ENCODE results near the gene MYH7.
"Not testable (repeated sequence)": the region's sequence is repeated elsewhere in the genome, so short reads cannot be mapped to it uniquely, and the experiment has no call there.

MYH7 gene

GRCh38 chr14:23406725-23407355, 28.6 kb downstream of the MYH7 start:
- no peak for DNase-seq

GRCh38 chr14:23406244-23406643, 29.2 kb downstream of the MYH7 start:
- no peak for DNase-seq

DNA sequence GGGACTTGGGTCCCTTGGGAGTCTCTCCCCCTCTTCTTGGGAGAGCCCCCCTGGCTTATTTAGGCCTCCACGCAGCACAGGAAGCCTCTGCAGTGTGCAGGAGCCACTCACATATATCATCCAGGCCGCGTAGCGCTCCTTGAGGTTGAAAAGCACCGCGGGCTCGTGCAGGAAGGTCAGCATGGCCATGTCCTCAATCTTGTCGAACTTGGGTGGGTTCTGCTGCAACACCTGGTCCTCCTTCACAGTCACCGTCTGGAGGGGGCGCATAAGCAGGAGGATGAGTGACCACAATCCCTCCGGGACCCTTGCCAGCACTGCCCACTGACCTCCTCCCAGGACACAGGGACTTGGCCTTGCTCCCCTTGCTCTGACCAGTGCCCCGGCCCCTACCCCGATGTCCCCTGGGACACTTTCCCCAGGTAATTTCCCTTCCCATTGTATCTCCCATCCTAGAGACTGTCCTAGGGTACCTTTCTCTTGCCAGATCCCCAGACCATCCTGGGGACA, 29.9 kb downstream of the MYH7 start:
- no peak for DNase-seq

DNA sequence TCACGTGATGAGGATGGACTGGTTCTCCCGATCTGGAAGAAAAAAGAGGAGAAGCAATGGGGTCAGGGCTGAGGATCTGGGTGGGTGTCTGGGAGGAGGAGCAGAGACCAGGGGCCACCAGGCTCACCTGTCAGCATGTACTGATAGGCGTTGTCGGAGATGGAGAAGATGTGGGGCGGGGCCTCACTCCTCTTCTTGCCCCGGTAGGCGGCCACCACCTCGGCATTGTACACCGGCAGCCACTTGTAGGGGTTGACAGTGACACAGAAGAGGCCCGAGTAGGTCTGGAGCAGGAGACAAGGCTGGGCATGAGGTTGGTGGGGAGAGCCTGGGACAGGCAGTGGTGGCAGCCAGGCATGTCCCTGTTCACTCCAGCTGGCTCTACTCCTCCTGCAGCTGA, 30.4 kb downstream of the MYH7 start:
- no peak for DNase-seq

GRCh38 chr14:23404331-23404900, 31.0 kb downstream of the MYH7 start:
- DNase-seq: no peak

GRCh38 chr14:23403908-23404307, 31.6 kb downstream of the MYH7 start:
- DNase-seq: no peak

GRCh38 chr14:23403139-23403438, 32.4 kb downstream of the MYH7 start:
- DNase-seq: no peak

- DNase-seq: no peak
Measured at GRCh38 chr14:23402296-23403138, 32.9 kb downstream of the MYH7 start.

DNA sequence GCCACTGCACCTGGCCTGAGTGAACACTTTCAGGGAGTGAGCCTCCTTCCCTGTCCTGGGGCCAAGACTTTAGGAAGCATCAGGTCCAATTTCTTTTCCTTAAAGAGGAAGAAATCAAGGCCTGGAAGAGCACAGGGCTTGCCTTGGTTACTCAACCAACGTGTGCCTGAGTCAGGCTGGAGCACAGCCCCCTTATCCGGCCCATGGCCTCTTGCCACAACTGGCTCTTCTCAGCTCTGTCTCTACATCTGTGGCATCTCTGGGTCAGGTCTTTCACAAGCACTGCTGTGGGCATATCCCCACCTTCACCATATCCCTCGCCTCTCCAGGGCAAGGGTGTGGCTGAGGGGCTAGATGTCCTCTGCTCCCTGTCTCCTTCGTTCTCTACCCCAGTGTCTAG, 34.2 kb downstream of the MYH7 start:
- no peak for DNase-seq

DNA sequence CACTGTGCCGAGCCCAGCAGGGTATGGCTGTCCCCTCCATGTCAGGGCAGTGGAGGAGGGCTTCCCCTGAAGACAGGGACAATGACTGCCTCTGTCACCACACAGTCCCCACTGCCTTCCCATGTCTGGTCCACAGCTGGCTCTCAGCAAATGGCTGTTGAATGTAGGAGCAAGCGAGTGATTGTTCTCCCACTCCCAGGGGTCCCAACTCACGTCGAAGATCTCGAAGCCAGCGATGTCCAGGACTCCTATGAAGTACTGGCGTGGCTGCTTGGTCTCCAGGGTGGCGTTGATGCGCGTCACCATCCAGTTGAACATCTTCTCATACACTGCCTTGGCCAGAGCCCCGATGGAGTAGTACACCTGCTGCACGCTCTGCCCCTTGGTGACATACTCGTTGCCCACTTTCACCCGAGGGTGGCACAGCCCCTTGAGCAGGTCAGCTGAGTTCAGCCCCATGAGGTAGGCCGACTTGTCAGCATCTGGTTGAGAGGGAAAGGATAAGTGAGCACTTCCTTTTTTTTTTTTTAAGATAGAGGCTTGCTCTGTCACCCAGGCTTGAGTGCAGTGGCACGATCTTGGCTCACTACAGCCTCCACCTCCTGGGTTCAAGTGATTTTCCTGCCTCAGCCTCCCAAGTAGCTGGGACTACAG, 34.8 kb downstream of the MYH7 start:
- not testable (repeated sequence) for DNase-seq

DNA sequence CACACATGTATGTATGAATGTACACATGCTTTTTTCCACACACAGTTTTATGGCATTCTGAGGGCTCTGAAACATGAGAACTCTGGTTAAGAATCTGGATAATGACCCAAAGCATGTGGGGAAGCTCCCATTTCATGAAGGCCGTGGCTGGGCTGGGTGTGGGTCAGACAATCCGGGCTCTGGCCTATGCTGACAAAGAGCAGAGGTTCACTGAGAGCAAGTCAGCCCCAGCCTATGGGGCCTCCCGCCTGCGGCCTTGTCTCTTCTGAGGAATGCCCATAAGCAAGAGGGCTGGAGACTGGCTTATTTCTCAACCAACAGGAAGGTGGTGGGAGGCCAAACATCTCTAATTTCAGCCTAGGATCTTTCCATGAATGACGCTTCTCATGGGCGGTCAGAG, 35.9 kb downstream of the MYH7 start:
- DNase-seq: no peak

DNA sequence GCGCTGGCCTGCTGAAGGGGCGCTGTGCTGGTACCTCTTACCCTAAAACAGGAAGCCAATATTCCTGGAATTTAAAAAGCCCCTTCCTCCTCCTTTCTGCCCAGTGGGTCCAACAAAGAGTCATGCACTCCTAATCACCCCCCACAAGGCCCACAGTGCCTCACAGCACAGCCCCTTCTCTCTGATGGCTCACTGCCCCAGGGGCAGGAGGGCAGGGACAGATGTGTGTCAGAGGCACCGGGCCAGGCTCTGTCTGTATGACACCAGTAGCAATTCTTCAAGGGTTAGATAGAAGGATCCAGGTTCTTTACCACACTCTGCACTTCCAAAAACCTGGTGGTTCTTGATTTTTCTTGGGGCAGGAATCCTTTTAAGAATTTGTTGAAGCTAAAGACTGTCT, 36.3 kb downstream of the MYH7 start:
- no peak for DNase-seq

- DNase-seq: no peak
Measured at GRCh38 chr14:23398348-23398747, 37.1 kb downstream of the MYH7 start.

DNA sequence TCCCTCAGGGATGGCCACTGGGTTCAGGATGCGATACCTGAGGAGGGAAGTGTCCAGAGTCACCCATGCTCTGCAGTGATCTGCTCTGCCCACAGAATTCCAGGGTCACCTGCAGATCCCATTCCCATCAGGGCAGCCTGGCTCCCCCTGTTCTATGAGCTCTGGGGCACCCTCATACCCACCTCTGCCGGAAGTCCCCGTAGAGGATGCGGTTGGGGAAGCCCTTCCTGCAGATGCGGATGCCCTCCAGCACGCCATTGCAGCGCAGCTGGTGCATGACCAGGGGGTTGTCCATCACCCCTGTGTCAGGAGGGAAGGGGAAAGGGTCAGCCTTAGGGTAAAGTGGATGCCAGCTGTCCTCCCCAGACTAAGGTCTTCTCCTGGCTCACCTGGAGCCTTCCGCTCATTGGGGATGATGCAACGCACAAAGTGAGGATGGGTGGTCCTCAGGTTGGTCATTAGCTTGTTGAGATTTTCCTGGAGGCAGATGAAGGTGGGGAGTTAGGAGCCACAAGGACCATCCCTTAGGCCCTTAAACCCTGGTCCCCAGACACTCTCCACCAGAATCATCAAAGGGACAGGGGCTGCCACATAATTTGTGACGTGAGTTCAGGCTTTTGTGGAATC, 38.6 kb downstream of the MYH7 start:
- no peak for DNase-seq

GRCh38 chr14:23396126-23396525, 39.3 kb downstream of the MYH7 start:
- DNase-seq: no peak

- no peak for DNase-seq
Measured at GRCh38 chr14:23392613-23393012, 42.8 kb downstream of the MYH7 start.

DNA sequence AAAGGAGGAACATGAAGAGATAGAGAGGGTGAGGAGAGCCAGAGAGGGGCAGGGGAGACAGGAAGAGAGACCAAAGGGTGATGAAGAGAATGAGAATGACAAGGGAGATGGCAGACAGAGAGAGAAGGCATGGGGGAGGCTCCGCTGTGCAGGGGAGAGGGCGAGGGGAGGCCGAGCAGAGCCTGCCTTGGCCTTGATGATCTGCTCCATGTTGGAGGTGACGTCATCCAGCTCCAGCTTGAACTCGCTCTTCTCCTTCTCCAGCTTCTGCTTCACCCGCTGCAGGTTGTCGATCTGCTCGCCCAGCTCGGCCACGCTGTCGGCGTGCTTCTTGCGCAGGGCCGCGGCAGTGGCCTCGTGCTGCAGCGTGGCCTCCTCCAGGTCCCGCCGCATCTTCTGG, 45.6 kb downstream of the MYH7 start:
- not testable (repeated sequence) for DNase-seq

DNA sequence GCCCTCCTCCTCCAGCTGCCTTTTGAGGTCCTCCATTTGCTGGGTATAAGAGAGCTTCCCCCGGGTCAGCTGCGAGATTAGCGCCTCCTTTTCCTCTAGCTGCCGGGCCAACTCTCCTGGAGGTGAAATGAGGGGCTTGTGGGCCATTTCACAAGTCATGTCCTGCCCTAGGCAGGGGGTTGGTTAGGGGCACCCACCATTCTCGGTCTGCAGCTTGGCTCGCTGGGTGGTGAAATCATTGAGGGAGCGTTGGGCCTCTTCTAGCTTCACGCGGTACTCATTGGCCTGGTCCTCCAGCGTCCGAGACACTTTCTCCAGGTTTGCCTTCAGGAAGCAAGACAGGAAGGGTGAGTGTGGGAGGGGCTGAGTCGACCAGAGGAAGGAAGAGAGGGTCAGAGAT, 46.1 kb downstream of the MYH7 start:
- DNase-seq: no peak

DNA sequence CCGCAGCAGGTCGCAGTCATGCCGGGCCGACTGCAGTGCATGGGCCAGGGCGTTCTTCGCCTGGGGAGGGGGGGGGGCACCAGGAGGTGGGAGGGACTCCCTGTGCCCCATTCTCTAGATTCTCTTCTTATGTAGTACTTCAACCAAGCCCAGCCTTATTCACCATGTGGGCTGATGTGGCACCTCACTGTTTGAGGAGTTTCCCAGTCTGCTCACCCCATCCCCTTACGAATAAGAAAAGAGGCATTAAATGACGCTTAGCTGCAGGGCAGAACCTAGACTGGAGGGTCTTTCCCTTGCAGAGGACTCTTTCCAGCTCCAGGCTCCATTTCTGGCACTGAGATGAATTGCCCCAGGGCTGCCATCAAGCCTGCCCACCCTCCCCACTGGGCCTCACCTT, 46.5 kb downstream of the MYH7 start:
- no peak for DNase-seq

DNA sequence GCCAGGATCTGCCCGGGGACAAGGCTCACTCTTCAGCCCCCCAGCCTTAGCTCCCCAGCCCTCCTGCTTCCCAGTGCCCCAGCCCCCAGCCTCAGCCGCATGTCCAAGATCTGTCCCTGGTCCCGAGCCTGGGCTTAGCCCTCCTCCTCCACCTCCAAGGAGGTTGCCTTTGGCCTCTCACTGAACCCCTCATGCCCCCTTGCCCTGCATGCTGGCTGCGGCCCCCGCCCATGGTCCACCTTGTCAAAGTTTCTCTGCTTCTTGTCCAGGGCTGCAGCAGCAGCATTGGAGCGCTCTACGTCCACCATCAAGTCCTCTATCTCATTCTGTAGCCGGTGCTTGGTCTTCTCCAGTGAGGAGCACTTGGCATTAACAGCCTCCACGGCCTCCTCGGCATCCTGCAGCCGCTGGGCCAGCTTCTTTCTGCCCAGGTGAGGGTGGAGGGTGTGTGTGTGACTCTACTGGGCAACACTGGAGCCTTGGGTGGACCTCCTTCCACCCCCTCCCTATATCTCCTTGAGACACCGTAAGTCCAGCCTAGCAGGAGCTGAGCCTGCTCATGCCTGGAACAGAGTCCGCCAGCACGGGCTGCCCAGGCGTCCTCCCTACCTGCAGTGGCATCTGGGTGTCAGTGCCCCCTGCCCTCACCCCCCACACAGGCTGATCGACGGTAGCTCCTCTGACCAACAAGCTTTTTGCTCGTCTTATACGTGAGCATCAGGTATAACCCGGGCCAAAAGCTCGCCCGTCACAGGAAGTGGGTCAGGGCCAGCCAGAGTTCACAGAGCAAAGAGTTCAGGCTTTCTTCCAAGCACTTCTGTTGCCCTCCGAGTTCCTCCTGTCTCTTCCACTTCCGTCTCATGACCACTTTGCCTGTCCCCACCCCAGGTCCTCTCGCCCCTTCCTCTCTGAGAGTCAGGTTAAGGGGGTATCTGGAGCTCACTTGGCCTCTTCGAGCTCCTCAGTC, 47.3 kb downstream of the MYH7 start:
- DNase-seq: no peak

DNA sequence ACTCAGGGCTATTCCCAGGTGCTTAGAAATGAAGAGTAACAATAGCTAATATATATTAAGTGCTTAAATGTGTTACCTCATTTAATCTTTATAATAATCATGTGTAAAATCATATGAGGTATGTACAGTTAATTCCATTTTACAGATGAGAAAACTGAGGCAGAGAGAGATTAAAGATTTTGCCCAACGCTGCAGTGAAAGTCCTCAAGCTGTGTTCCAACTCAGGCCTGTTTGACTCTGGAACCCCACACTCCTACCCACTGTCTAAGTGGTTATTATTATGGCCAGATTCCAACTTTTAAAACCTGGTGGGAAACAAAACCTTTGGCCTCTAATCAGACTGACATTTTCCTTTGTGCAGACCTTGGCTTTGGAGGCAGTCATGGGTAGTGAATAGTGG, 48.5 kb downstream of the MYH7 start:
- no peak for DNase-seq

DNA sequence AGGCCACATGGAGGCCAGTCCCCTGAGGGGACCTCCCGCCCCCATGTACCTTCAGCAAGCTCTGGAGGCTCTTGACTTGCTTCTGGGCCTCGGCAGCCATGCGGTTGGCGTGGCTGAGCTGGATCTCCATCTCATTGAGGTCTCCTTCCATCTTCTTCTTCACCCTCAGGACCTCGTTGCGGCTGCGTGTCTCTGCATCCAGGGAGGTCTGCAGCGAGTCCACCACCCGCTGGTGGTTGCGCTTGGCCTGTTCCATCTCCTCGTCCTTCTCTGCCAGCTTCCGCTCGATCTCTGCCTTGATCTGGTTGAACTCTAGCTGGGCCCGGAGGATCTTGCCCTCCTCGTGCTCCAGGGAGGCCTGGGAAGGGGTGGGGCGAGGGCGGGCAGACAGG, 49.2 kb downstream of the MYH7 start:
- not testable (repeated sequence) for DNase-seq
